Spleen (tissue), 13 donors: ENCODE data around the gene CANX. TPM values are rescaled to one million over a fixed set of nuclear protein-coding genes. Genes with fewer than 3 reads are reported as not detected.
"Not testable (repeated sequence)": the region's sequence is repeated elsewhere in the genome, so short reads cannot be mapped to it uniquely, and the experiment has no call there.

Source experiments
- DNase-seq: peaks from one replicate; pipeline ENCODE4 v3.0.0-alpha.2; 2020
- H3K27ac ChIP-seq, 8 donors: fragments of 200-600 bp; sonication (generic) in 7 of 8; 1 replicate in 4 of 8; 2 replicates in 4 of 8; pipeline versions ENCODE4 v1.5.0 to v1.8.0; 2016 to 2021; ENCODE audit warnings: inconsistent platforms in 4 of 8, mild to moderate bottlenecking in 4 of 8, moderate library complexity in 1 of 8
- H3K27me3 ChIP-seq, 7 donors: fragments of 200-600 bp; sonication (generic) in 6 of 7; replicated peaks in 1 of 7; 1 replicate in 4 of 7; 2 replicates in 3 of 7; pipeline versions ENCODE4 v1.5.0 to v1.8.0; 2016 to 2021; ENCODE audit warnings: inconsistent platforms in 3 of 7, mild to moderate bottlenecking in 1 of 7
- H3K36me3 ChIP-seq, 6 donors: fragments of 200-600 bp; sonication (generic) in 5 of 6; 1 replicate in 4 of 6; 2 replicates in 2 of 6; pipeline versions ENCODE4 v1.5.0 to v1.8.0; 2016 to 2021; ENCODE audit warnings: inconsistent platforms in 2 of 6
- H3K4me1 ChIP-seq, 6 donors: fragments of 200-600 bp; sonication (generic) in 5 of 6; 1 replicate in 3 of 6; 2 replicates in 3 of 6; pipeline versions ENCODE4 v1.5.0 to v1.8.0; 2016 to 2021; ENCODE audit warnings: inconsistent platforms in 3 of 6
- H3K4me3 ChIP-seq, 8 donors: fragments of 200-600 bp; sonication (generic) in 7 of 8; 1 replicate in 4 of 8; 2 replicates in 4 of 8; pipeline versions ENCODE4 v1.5.0 to v1.8.0; 2016 to 2021; ENCODE audit warnings: inconsistent platforms in 4 of 8, mild to moderate bottlenecking in 4 of 8, moderate library complexity in 2 of 8
- H3K9me3 ChIP-seq, 8 donors: fragments of 200-600 bp; sonication (generic) in 7 of 8; 1 replicate in 4 of 8; 2 replicates in 4 of 8; pipeline versions ENCODE4 v1.5.0 to v1.8.0; 2016 to 2021; ENCODE audit warnings: inconsistent platforms in 4 of 8
- CTCF ChIP-seq, 11 experiments: fragments of 200-600 bp in 7 of 11; fragments of 450-650 bp in 4 of 11; sonication (generic) in 4 of 11; IDR thresholded peaks in 8 of 11; conservative IDR thresholded peaks in 3 of 11; 1 replicate in 7 of 11; 2 replicates in 4 of 11; pipeline versions ENCODE4 v1.4.0 to v1.8.0; 2016 to 2021; ENCODE audit warnings: antibody characterized with exemption in 11 of 11, inconsistent platforms in 4 of 11, mild to moderate bottlenecking in 1 of 11
- POLR2A ChIP-seq, 3 donors: fragments of 450-650 bp; IDR thresholded peaks; one replicate each; pipeline ENCODE4 v1.5.1; 2017; ENCODE audit warnings: antibody characterized with exemption in 3 of 3, mild to moderate bottlenecking in 1 of 3
- POLR2AphosphoS5 ChIP-seq, 3 donors: sonication (generic); formaldehyde crosslinking; IDR thresholded peaks; one replicate each; pipeline ENCODE4 v1.5.1; 2017; ENCODE audit warnings: antibody characterized with exemption in 3 of 3
- WGBS, 5 donors: extraction: QIAGEN DNeasy Blood & Tissue Kit in 3 of 5; methylation state at CpG; one replicate each; pipeline versions ENCODE4 v1.1.5 to v1.1.7; 2013 to 2018; 5-methylcytosine and 5-hydroxymethylcytosine counted together
- intact Hi-C: fragments of 100-400 bp; cut with DNase I; formaldehyde crosslinking; loops from one replicate; pipeline ENCODE4 v1.15.0; 2023; ENCODE audit warnings: low total_unique reads
- long read RNA-seq, 2 donors: transcript quantifications; one replicate each; lab custom pipeline, GENCODE V29; 2026
- polyA plus RNA-seq, 3 donors: library from polyadenylated mRNA; stranded (reverse); fragments of 200-250 nt; gene quantifications; one replicate each; pipeline ENCODE4 v1.2.1, GENCODE V29; 2013
- total RNA-seq, 7 donors: library from RNA; depleted of rRNA in 3 of 7; stranded (reverse); fragments of >200 nt in 3 of 7; fragmentation: NEBNext Ultra II Directional in 4 of 7; extraction: Animal tissue kit (Norgen Biotek cat#: 25700) in 4 of 7; gene quantifications; one replicate each; pipeline versions ENCODE4 v1.1.0 to v1.2.1, GENCODE V29; 2016 to 2021
- donor health status: healthy with polysubstance abuse.
- donor health status: DM: no; HTN: no; CAD: no; lungs with moderate emphysema.
- donor health status: DM: no; HTN: no; CAD: no.
- donor health status: Bipolar disorder and iron deficiency.
- donor health status: healthy.
- donor health status: DM: no; HTN: no; CAD: no.
- donor health status: DM: yes; HTN: yes; CAD: no.

Gene CANX
- total RNA-seq (100 to 1,000 TPM; 246 to 470 (median 419) TPM), polyA plus RNA-seq (10 to 100 TPM; 36.5 to 56.4 (median 53.0) TPM)
- long read RNA-seq, donor 1, full-length matches to known transcripts: 26 of 202 reads
- long read RNA-seq, donor 1, partial matches to known transcripts: 176 of 202 reads
- long read RNA-seq, donor 1, other reads (novel, unspliced or antisense): 0 of 202 reads
- long read RNA-seq, donor 2, full-length matches to known transcripts: 31 of 69 reads
- long read RNA-seq, donor 2, partial matches to known transcripts: 33 of 69 reads
- long read RNA-seq, donor 2, other reads (novel, unspliced or antisense): 5 of 69 reads

- no peaks in the 10 kb centered on the region for H3K9me3 ChIP-seq
- 0 to 1% (median 1%) methylated on average over 25 to 58 of the region's 58 CpGs for WGBS, 5 donors
- peak in 2 of 3 donors; percentile 86 to 89 for TF ChIP-seq POLR2A (IDR thresholded peaks at IDR 0.05)
- peak; percentile 96 to 99 (median 97) for TF ChIP-seq POLR2AphosphoS5 (IDR thresholded peaks at IDR 0.05)
- no peak for TF ChIP-seq CTCF (IDR thresholded peaks at IDR 0.05 in 8 of 11, conservative IDR thresholded peaks at IDR 0.05 in 3 of 11)
- no peaks in the 10 kb centered on the region for H3K27me3 ChIP-seq
- H3K4me1 ChIP-seq: peaks cover 20 to 81% (median 60%) of the 10 kb centered on the region in 6 donors
- H3K4me3 ChIP-seq: peak within 1 kb of the TSS; percentile 65 to 90 (median 82)
- DNase-seq: no peak
- intact Hi-C loops: loop anchor here (5.0 kb wide), 1 partner anchor 77 kb away; the partner anchor contains the start of gene HNRNPH1
- H3K36me3 ChIP-seq: peaks cover 0 to 28% (median 4%) of the 10 kb centered on the region in 6 donors
- peak within 1 kb of the TSS; percentile 93 to 99 (median 98) for H3K27ac ChIP-seq
Observed at GRCh38 chr5:179698935-179699615, at the start of gene CANX. Gene CANX, plus strand, starts transcription at chr5:179698967. Its CDS starts 6,715 bp downstream, at chr5:179705682.

GRCh38 chr5:179649166-179649703 is 49.5 kb upstream of the CANX start:
- WGBS, 5 donors: 74 to 87% (median 78%) methylated on average over 5 to 10 of the region's 10 CpGs
- H3K36me3 ChIP-seq, H3K9me3 ChIP-seq, H3K4me1 ChIP-seq, intact Hi-C loops, H3K4me3 ChIP-seq, H3K27me3 ChIP-seq, DNase-seq, H3K27ac ChIP-seq: not testable (repeated sequence)

- H3K36me3 ChIP-seq, intact Hi-C loops, H3K4me1 ChIP-seq, H3K27ac ChIP-seq, H3K9me3 ChIP-seq, H3K27me3 ChIP-seq, H3K4me3 ChIP-seq, DNase-seq: not testable (repeated sequence)
- WGBS, 5 donors: 86 to 100% (median 93%) methylated on average over 10 to 25 of the region's 26 CpGs
Observed at GRCh38 chr5:179650245-179650644, 48.5 kb upstream of the CANX start.

GRCh38 chr5:179653135-179653534 is 45.6 kb upstream of the CANX start:
- H3K27me3 ChIP-seq, H3K27ac ChIP-seq, H3K9me3 ChIP-seq, H3K4me1 ChIP-seq, H3K4me3 ChIP-seq, intact Hi-C loops, DNase-seq, H3K36me3 ChIP-seq: not testable (repeated sequence)
- WGBS, 5 donors: 58 to 72% (median 63%) methylated on average over 2 of the region's 2 CpGs

- Histone ChIP-seq H3K4me1 (peaks cover 0 to 16% (median 7%) of the 10 kb centered on the region in 6 donors), H3K4me3 (peak overlapping the region in 2 of 8 donors; percentile 22 to 49)
- H3K27ac ChIP-seq, H3K27me3 ChIP-seq, H3K36me3 ChIP-seq, H3K9me3 ChIP-seq, intact Hi-C loops: not testable (repeated sequence)
- peak in 2 of 11 experiments; percentile 17 to 28 for TF ChIP-seq CTCF (IDR thresholded peaks at IDR 0.05 in 8 of 11, conservative IDR thresholded peaks at IDR 0.05 in 3 of 11)
- 19 to 100% (median 88%) methylated on average over 1 to 12 of the region's 50 CpGs for WGBS, 5 donors
- peak; percentile 81 for DNase-seq
Observed at GRCh38 chr5:179657302-179658178, 41.2 kb upstream of the CANX start.
